BE2C (cell line): ENCODE results near the gene ASCL2. TPM values are rescaled to one million over a fixed set of nuclear protein-coding genes. Genes with fewer than 3 reads are reported as not detected.

Source experiments
- DNase-seq: peaks from one replicate; pipeline ENCODE4 v3.0.0-alpha.2; 2020
- H3K27me3 ChIP-seq: fragments of 250-450 bp; sonication (Bioruptor Pico); 2 replicates; pipeline ENCODE4 v1.5.1; 2020; ENCODE audit warnings: mild to moderate bottlenecking
- H3K36me3 ChIP-seq: fragments of 250-450 bp; sonication (Bioruptor Pico); 2 replicates; pipeline ENCODE4 v1.5.1; 2020; ENCODE audit warnings: mild to moderate bottlenecking
- H3K4me1 ChIP-seq: fragments of 250-450 bp; sonication (Bioruptor Pico); 2 replicates; pipeline ENCODE4 v1.5.1; 2020
- H3K4me3 ChIP-seq: 2 replicates; pipeline ENCODE4 v1.5.1; 2011; ENCODE audit warnings: low read depth, low read length
- H3K9me3 ChIP-seq: fragments of 250-450 bp; sonication (Bioruptor Pico); 2 replicates; pipeline ENCODE4 v1.5.1; 2020
- CTCF ChIP-seq: IDR thresholded peaks from 2 replicates; pipeline ENCODE4 v1.5.1; 2012; ENCODE audit warnings: mild to moderate bottlenecking, low read depth, low read length
- polyA plus RNA-seq: library from polyadenylated mRNA; unstranded; fragments of >200 nt; gene quantifications from one replicate; pipeline ENCODE4 v1.2.1, GENCODE V29; 2012; ENCODE audit warnings: low read depth, missing spikeins; ENCODE audit not compliant: insufficient read length, insufficient read depth

Gene ASCL2, protein sequence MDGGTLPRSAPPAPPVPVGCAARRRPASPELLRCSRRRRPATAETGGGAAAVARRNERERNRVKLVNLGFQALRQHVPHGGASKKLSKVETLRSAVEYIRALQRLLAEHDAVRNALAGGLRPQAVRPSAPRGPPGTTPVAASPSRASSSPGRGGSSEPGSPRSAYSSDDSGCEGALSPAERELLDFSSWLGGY
- polyA plus RNA-seq = not detected

DNA sequence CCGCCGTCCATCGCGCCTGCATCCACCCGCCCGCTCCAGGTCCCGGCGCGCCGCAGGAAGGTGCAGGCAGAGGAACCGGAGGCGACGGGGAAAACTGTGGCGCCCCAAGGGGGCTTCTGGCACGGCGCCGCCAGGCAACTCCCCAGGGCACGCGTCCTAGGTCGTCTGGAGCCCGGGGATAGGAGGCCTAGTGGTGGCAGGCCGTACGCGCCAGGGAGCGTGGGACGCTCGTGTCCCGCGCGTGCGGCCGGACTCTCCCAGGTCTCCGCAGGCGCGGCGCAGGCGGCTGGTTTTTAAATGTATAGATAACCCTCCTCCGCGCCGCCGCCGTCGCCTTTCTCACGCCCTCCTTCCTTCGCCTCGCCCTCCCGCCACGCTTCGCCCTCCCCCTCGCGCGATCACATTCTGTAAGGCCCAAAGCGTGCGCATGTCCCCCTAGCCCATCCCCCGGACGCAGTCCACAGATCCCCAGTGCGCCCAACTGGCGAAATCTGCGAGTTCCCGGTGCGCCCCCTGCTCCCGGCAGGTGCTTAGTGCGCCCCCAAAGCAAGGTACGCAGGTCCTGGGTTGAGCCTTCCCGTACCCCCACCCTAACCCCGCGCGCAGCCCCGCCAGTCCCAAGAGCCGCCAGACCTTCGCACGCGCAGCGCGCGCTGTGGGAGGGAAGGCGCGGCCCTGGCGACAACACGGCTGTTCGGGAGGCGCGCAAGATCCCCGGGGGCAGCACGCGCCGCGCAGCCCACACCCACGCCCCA is at the start of gene ASCL2:
Gene ASCL2 (minus strand): TSS at position 267 of the 755 bp plus-strand sequence. CDS start 256 bp downstream, at position 11.
- H3K4me3 ChIP-seq = no peak within 1 kb of the TSS
- no peaks in the 10 kb centered on the region for H3K9me3 ChIP-seq
- no peaks in the 10 kb centered on the region for H3K36me3 ChIP-seq
- no peaks in the 10 kb centered on the region for H3K4me1 ChIP-seq
- TF ChIP-seq CTCF = no peak
- no peak for DNase-seq
- peaks cover 26% of the 10 kb centered on the region for H3K27me3 ChIP-seq

GRCh38 chr11:2319791-2320472 is 49.5 kb upstream of the ASCL2 start:
- DNase-seq = no peak
- TF ChIP-seq CTCF = no peak
- H3K27me3 ChIP-seq = no peaks in the 10 kb centered on the region
- no peak overlapping the region for H3K4me3 ChIP-seq
- no peaks in the 10 kb centered on the region for H3K36me3 ChIP-seq
- no peaks in the 10 kb centered on the region for H3K9me3 ChIP-seq
- peaks cover 5% of the 10 kb centered on the region for H3K4me1 ChIP-seq

DNA sequence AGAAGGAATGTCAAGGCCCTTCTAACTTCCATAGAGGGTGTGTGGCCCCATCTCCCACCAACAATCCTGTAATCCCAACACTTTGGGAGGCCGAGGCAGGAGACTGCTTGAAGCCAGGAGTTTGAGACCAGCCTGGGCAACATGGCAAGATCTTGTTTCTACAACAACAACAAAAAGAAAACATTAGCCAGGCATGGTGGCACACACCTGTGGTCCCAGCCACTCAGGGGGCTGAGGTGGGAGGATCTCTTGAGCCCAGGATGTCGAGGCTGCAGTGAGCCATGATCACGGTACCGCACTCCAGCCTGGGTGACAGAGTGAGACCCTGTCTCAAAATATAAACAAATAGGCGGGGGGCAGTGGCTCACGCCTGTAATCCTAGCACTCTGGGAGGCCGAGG is 48.3 kb upstream of the ASCL2 start:
- H3K4me1 ChIP-seq = peaks cover 11% of the 10 kb centered on the region
- TF ChIP-seq CTCF = no peak

GRCh38 chr11:2318123-2318522 is 47.7 kb upstream of the ASCL2 start:
- TF ChIP-seq CTCF = no peak
- Histone ChIP-seq H3K9me3 (no peaks in the 10 kb centered on the region), H3K36me3 (no peaks in the 10 kb centered on the region), H3K4me3 (no peak overlapping the region), H3K27me3 (no peaks in the 10 kb centered on the region), H3K4me1 (peaks cover 11% of the 10 kb centered on the region)
- no peak for DNase-seq

More for the DNA sequence above, 48.3 kb upstream of the ASCL2 start:
- Histone ChIP-seq H3K36me3 (no peaks in the 10 kb centered on the region), H3K9me3 (no peaks in the 10 kb centered on the region), H3K27me3 (no peaks in the 10 kb centered on the region), H3K4me3 (no peak overlapping the region)
- DNase-seq = no peak

- H3K9me3 ChIP-seq = no peaks in the 10 kb centered on the region
- no peak overlapping the region for H3K4me3 ChIP-seq
- peaks cover 11% of the 10 kb centered on the region for H3K4me1 ChIP-seq
- no peaks in the 10 kb centered on the region for H3K36me3 ChIP-seq
- H3K27me3 ChIP-seq = no peaks in the 10 kb centered on the region
- no peak for TF ChIP-seq CTCF
- DNase-seq = no peak
Observed at GRCh38 chr11:2317354-2318050, 47.1 kb upstream of the ASCL2 start.
